IPS-18a (cell line): ENCODE data around the gene CDH18.
A peak's percentile ranks its signal among the peaks of the same experiment; 100 is the strongest.

Experiments
- H3K27ac ChIP-seq: one replicate; pipeline ENCODE4 v1.5.1; 2013; ENCODE audit warnings: low read length
- H3K27me3 ChIP-seq: one replicate; pipeline ENCODE4 v1.6.1; 2013; ENCODE audit warnings: mild to moderate bottlenecking, low read length; ENCODE audit not compliant: control insufficient read depth, insufficient read depth
- H3K36me3 ChIP-seq: one replicate; pipeline ENCODE4 v1.6.1; 2013; ENCODE audit warnings: low read depth, low read length; ENCODE audit not compliant: control insufficient read depth
- H3K4me1 ChIP-seq: one replicate; pipeline ENCODE4 v1.6.1; 2013; ENCODE audit warnings: low read depth, low read length; ENCODE audit not compliant: control insufficient read depth
- H3K4me3 ChIP-seq: one replicate; pipeline ENCODE4 v1.5.1; 2013; ENCODE audit warnings: low read length
- H3K9ac ChIP-seq: one replicate; pipeline ENCODE4 v1.6.1; 2013; ENCODE audit warnings: mild to moderate bottlenecking, low read length, moderate library complexity
- H3K9me3 ChIP-seq: one replicate; pipeline ENCODE4 v1.6.1; 2013; ENCODE audit warnings: low read depth, low read length; ENCODE audit not compliant: control insufficient read depth

The CDH18 gene

GRCh38 chr5:19987612-19988361 is at the start of gene CDH18:
TSS of gene CDH18 (minus strand) at chr5:19988200. CDS start at chr5:19838986, 149,214 bp downstream.
- peak within 1 kb of the TSS; percentile 56 for H3K4me3 ChIP-seq
- H3K27me3 ChIP-seq, result peaks cover 27% of the 10 kb centered on the region
- H3K9me3 ChIP-seq, result no peaks in the 10 kb centered on the region
- H3K4me1 ChIP-seq, result peaks cover 4% of the 10 kb centered on the region
- no peak within 1 kb of the TSS for H3K9ac ChIP-seq
- H3K36me3 ChIP-seq, result no peaks in the 10 kb centered on the region
- no peak within 1 kb of the TSS for H3K27ac ChIP-seq

- no peaks in the 10 kb centered on the region for H3K36me3 ChIP-seq
- no peaks in the 10 kb centered on the region for H3K9me3 ChIP-seq
- H3K4me3 ChIP-seq, result no peak overlapping the region
- H3K9ac ChIP-seq, result no peak overlapping the region
- no peaks in the 10 kb centered on the region for H3K4me1 ChIP-seq
- H3K27ac ChIP-seq, result no peak overlapping the region
- no peaks in the 10 kb centered on the region for H3K27me3 ChIP-seq
Measured at GRCh38 chr5:20034717-20035116, 46.7 kb upstream of the CDH18 start.

GRCh38 chr5:20033881-20034280 is 45.9 kb upstream of the CDH18 start:
- no peak overlapping the region for H3K4me3 ChIP-seq
- H3K9ac ChIP-seq, result no peak overlapping the region
- no peaks in the 10 kb centered on the region for H3K9me3 ChIP-seq
- H3K36me3 ChIP-seq, result no peaks in the 10 kb centered on the region
- H3K4me1 ChIP-seq, result no peaks in the 10 kb centered on the region
- no peak overlapping the region for H3K27ac ChIP-seq
- no peaks in the 10 kb centered on the region for H3K27me3 ChIP-seq

- Histone ChIP-seq H3K27ac (no peak overlapping the region), H3K36me3 (no peaks in the 10 kb centered on the region), H3K4me3 (no peak overlapping the region), H3K4me1 (no peaks in the 10 kb centered on the region), H3K9me3 (no peaks in the 10 kb centered on the region), H3K9ac (no peak overlapping the region), H3K27me3 (no peaks in the 10 kb centered on the region)
Measured at GRCh38 chr5:20032896-20033295, 44.9 kb upstream of the CDH18 start.

- H3K36me3 ChIP-seq, result no peaks in the 10 kb centered on the region
- H3K27ac ChIP-seq, result no peak overlapping the region
- no peaks in the 10 kb centered on the region for H3K27me3 ChIP-seq
- H3K9me3 ChIP-seq, result no peaks in the 10 kb centered on the region
- H3K9ac ChIP-seq, result no peak overlapping the region
- H3K4me3 ChIP-seq, result no peak overlapping the region
- no peaks in the 10 kb centered on the region for H3K4me1 ChIP-seq
Measured at GRCh38 chr5:20030125-20030524, 42.1 kb upstream of the CDH18 start.

- Histone ChIP-seq H3K36me3 (no peaks in the 10 kb centered on the region), H3K27me3 (no peaks in the 10 kb centered on the region), H3K9ac (no peak overlapping the region), H3K9me3 (no peaks in the 10 kb centered on the region), H3K4me3 (no peak overlapping the region), H3K4me1 (no peaks in the 10 kb centered on the region), H3K27ac (no peak overlapping the region)
Measured at GRCh38 chr5:20029266-20029665, 41.3 kb upstream of the CDH18 start.

- no peak overlapping the region for H3K27ac ChIP-seq
- no peak overlapping the region for H3K4me3 ChIP-seq
- no peak overlapping the region for H3K9ac ChIP-seq
- no peaks in the 10 kb centered on the region for H3K4me1 ChIP-seq
- no peaks in the 10 kb centered on the region for H3K9me3 ChIP-seq
- no peaks in the 10 kb centered on the region for H3K27me3 ChIP-seq
- no peaks in the 10 kb centered on the region for H3K36me3 ChIP-seq
Measured at GRCh38 chr5:20028506-20028905, 40.5 kb upstream of the CDH18 start.

GRCh38 chr5:20023686-20024180 is 35.7 kb upstream of the CDH18 start:
- H3K4me1 ChIP-seq, result no peaks in the 10 kb centered on the region
- H3K27ac ChIP-seq, result no peak overlapping the region
- no peaks in the 10 kb centered on the region for H3K27me3 ChIP-seq
- H3K36me3 ChIP-seq, result no peaks in the 10 kb centered on the region
- no peaks in the 10 kb centered on the region for H3K9me3 ChIP-seq
- H3K4me3 ChIP-seq, result no peak overlapping the region
- no peak overlapping the region for H3K9ac ChIP-seq

GRCh38 chr5:20020247-20020646 is 32.2 kb upstream of the CDH18 start:
- H3K9me3 ChIP-seq, result no peaks in the 10 kb centered on the region
- H3K27ac ChIP-seq, result no peak overlapping the region
- no peaks in the 10 kb centered on the region for H3K4me1 ChIP-seq
- H3K4me3 ChIP-seq, result no peak overlapping the region
- H3K36me3 ChIP-seq, result no peaks in the 10 kb centered on the region
- no peaks in the 10 kb centered on the region for H3K27me3 ChIP-seq
- H3K9ac ChIP-seq, result no peak overlapping the region

GRCh38 chr5:20017021-20017420 is 29.0 kb upstream of the CDH18 start:
- Histone ChIP-seq H3K27ac (no peak overlapping the region), H3K4me1 (no peaks in the 10 kb centered on the region), H3K27me3 (no peaks in the 10 kb centered on the region), H3K4me3 (no peak overlapping the region), H3K9me3 (no peaks in the 10 kb centered on the region), H3K36me3 (no peaks in the 10 kb centered on the region), H3K9ac (no peak overlapping the region)

GRCh38 chr5:20000416-20000815 is 12.4 kb upstream of the CDH18 start:
- no peaks in the 10 kb centered on the region for H3K4me1 ChIP-seq
- H3K36me3 ChIP-seq, result no peaks in the 10 kb centered on the region
- no peaks in the 10 kb centered on the region for H3K9me3 ChIP-seq
- H3K27me3 ChIP-seq, result no peaks in the 10 kb centered on the region
- no peak overlapping the region for H3K4me3 ChIP-seq
- H3K9ac ChIP-seq, result no peak overlapping the region
- no peak overlapping the region for H3K27ac ChIP-seq

- H3K4me1 ChIP-seq, result peaks cover 4% of the 10 kb centered on the region
- no peak overlapping the region for H3K9ac ChIP-seq
- H3K4me3 ChIP-seq, result peak overlapping the region; percentile 56
- H3K36me3 ChIP-seq, result no peaks in the 10 kb centered on the region
- H3K27me3 ChIP-seq, result peaks cover 27% of the 10 kb centered on the region
- H3K9me3 ChIP-seq, result no peaks in the 10 kb centered on the region
- H3K27ac ChIP-seq, result no peak overlapping the region
Measured at GRCh38 chr5:19988457-19988856, 457 bp upstream of the CDH18 start.
